Transverse colon (tissue), 4 donors: ENCODE data around the gene KRT27. TPM values are rescaled to one million over a fixed set of nuclear protein-coding genes. Genes with fewer than 3 reads are reported as not detected.

Experiments
- DNase-seq: peaks from one replicate; pipeline ENCODE4 v3.0.0-alpha.2; 2019
- H3K27ac ChIP-seq, 4 donors: fragments of 200-600 bp; sonication (generic); 2 replicates each; pipeline ENCODE4 v1.5.1; 2016 to 2018; ENCODE audit warnings: inconsistent platforms in 4 of 4
- H3K27me3 ChIP-seq: fragments of 200-600 bp; sonication (generic); 2 replicates; pipeline ENCODE4 v1.5.1; 2017; ENCODE audit warnings: inconsistent platforms
- H3K36me3 ChIP-seq, 4 donors: fragments of 200-600 bp; sonication (generic); 2 replicates each; pipeline ENCODE4 v1.5.1; 2017 to 2019; ENCODE audit warnings: inconsistent platforms in 4 of 4
- H3K4me1 ChIP-seq, 4 donors: fragments of 200-600 bp; sonication (generic); 2 replicates each; pipeline ENCODE4 v1.5.1; 2017 to 2020; ENCODE audit warnings: inconsistent platforms in 4 of 4
- H3K4me3 ChIP-seq, 4 donors: fragments of 200-600 bp; sonication (generic); 1 replicate in 1 of 4; 2 replicates in 3 of 4; pipeline versions ENCODE4 v1.5.1 to v1.6.1; 2017 to 2019; ENCODE audit warnings: inconsistent platforms in 4 of 4
- H3K9me3 ChIP-seq, 2 donors: fragments of 200-600 bp; sonication (generic); 2 replicates each; pipeline ENCODE4 v1.5.1; 2017 to 2019; ENCODE audit warnings: inconsistent platforms in 2 of 2
- EP300 ChIP-seq: sonication (generic); formaldehyde crosslinking; IDR thresholded peaks from one replicate; pipeline ENCODE4 v1.6.1; 2017; ENCODE audit warnings: antibody characterized with exemption, low read depth
- POLR2A ChIP-seq: fragments of 450-650 bp; IDR thresholded peaks from one replicate; pipeline ENCODE4 v1.6.1; 2016; ENCODE audit warnings: antibody characterized with exemption, mild to moderate bottlenecking, moderate library complexity
- POLR2AphosphoS5 ChIP-seq, 3 donors: sonication (generic); formaldehyde crosslinking; IDR thresholded peaks; one replicate each; pipeline ENCODE4 v1.6.1; 2016; ENCODE audit warnings: antibody characterized with exemption in 3 of 3
- WGBS, 2 donors: methylation state at CpG; one replicate each; pipeline ENCODE4 v1.1.5; 2018; ENCODE audit warnings: low coverage in 1 of 2; 5-methylcytosine and 5-hydroxymethylcytosine counted together
- in situ Hi-C, 4 donors: fragments of 200-750 bp; cut with MboI; loops; one replicate each; pipeline versions ENCODE4 v1.15.0 to v1.15.1; 2017; ENCODE audit warnings: low sequenced_read_pairs in 3 of 4, low pct_ligation_motif_present in 1 of 4, low pct_unique_long_range_greater_than_20kb in 1 of 4
- intact Hi-C: fragments of 100-400 bp; cut with DNase I; formaldehyde crosslinking; loops from one replicate; pipeline ENCODE4 v1.15.1; 2023; ENCODE audit warnings: low total_unique reads
- total RNA-seq, 4 donors: library from RNA; depleted of rRNA; stranded (reverse); fragments of >200 nt; gene quantifications; one replicate each; pipeline ENCODE4 v1.1.0, GENCODE V29; 2016
- TF ChIP-seq, protein P1 (sequence below), 5 experiments: fragments of 200-600 bp in 3 of 5; fragments of 450-650 bp in 2 of 5; sonication (generic) in 3 of 5; IDR thresholded peaks; 1 replicate in 2 of 5; 2 replicates in 3 of 5; pipeline ENCODE4 v1.5.1; 2016 to 2017; ENCODE audit warnings: antibody characterized with exemption in 5 of 5, inconsistent platforms in 3 of 5, mild to moderate bottlenecking in 2 of 5, moderate library complexity in 1 of 5

Gene KRT27
- total RNA-seq, 4 donors from 2014 or later = 1.1 TPM; not detected in 3

DNA sequence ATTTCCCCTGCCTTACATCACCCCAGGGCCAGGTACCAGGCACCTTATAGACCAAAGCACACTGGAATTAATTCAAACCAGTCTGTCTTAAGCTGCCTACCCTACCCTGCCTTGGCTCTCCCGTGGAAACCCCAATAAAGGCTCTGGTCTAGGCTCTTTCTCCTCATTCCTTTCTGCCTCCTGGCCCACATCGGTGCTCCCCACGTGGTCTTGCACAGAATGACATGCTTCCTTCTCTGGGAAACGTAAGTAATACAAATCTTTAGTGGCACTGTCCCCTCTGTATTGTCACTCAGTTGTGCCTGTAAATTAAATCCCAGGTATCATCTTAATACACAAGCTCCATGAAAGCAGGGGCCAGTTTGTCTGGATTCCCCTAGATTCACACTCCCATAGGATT, 43.8 kb downstream of the KRT27 start:
- WGBS, 2 donors = 51 to 68% methylated on average over 3 to 4 of the region's 4 CpGs
- peaks cover 13% of the 10 kb centered on the region for H3K27me3 ChIP-seq
- intact Hi-C loops = no loop called here
- H3K9me3 ChIP-seq = peaks cover 0 to 6% of the 10 kb centered on the region in 2 donors
- no peaks in the 10 kb centered on the region for H3K4me1 ChIP-seq
- no peak overlapping the region for H3K4me3 ChIP-seq
- no peaks in the 10 kb centered on the region for H3K36me3 ChIP-seq
- DNase-seq = no peak
- TF ChIP-seq POLR2AphosphoS5 (IDR thresholded peaks at IDR 0.05) (no peak), POLR2A (no peak), EP300 (no peak)
- TF ChIP-seq, protein P1, sequence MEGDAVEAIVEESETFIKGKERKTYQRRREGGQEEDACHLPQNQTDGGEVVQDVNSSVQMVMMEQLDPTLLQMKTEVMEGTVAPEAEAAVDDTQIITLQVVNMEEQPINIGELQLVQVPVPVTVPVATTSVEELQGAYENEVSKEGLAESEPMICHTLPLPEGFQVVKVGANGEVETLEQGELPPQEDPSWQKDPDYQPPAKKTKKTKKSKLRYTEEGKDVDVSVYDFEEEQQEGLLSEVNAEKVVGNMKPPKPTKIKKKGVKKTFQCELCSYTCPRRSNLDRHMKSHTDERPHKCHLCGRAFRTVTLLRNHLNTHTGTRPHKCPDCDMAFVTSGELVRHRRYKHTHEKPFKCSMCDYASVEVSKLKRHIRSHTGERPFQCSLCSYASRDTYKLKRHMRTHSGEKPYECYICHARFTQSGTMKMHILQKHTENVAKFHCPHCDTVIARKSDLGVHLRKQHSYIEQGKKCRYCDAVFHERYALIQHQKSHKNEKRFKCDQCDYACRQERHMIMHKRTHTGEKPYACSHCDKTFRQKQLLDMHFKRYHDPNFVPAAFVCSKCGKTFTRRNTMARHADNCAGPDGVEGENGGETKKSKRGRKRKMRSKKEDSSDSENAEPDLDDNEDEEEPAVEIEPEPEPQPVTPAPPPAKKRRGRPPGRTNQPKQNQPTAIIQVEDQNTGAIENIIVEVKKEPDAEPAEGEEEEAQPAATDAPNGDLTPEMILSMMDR (IDR thresholded peaks at IDR 0.05) = no peak
- in situ Hi-C loops = no loop called here
- H3K27ac ChIP-seq = no peak overlapping the region

DNA sequence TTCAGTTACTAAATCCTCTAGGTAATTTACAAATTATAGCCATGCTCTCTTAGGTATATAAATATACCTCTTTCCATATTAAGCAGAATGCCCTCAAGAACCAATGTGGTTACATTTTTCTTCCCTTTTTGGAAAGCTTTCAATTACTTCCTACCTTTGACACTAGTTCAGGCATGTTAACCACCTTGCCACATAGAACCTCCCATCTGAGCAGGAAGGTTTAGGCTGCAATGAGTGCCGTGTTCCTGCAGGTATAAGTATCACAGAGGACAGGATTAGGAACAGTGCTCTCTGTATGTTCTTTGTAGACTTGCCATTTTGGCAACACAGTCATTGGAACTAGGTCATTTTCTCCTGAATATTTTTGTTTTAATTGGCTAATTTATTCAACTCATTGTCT, 47.3 kb downstream of the KRT27 start:
- in situ Hi-C loops (no loop called here), intact Hi-C loops (no loop called here)
- H3K4me1 ChIP-seq = no peaks in the 10 kb centered on the region
- no peaks in the 10 kb centered on the region for H3K9me3 ChIP-seq
- TF ChIP-seq EP300 = no peak
- TF ChIP-seq POLR2A = no peak
- TF ChIP-seq POLR2AphosphoS5 (IDR thresholded peaks at IDR 0.05) = no peak
- TF ChIP-seq, protein P1 (IDR thresholded peaks at IDR 0.05) = no peak
- peaks cover 7% of the 10 kb centered on the region for H3K27me3 ChIP-seq
- WGBS, 2 donors = 67 to 86% methylated on average over 1 of the region's 1 CpG
- no peaks in the 10 kb centered on the region for H3K36me3 ChIP-seq
- no peak overlapping the region for H3K27ac ChIP-seq
- DNase-seq = no peak
- H3K4me3 ChIP-seq = no peak overlapping the region

DNA sequence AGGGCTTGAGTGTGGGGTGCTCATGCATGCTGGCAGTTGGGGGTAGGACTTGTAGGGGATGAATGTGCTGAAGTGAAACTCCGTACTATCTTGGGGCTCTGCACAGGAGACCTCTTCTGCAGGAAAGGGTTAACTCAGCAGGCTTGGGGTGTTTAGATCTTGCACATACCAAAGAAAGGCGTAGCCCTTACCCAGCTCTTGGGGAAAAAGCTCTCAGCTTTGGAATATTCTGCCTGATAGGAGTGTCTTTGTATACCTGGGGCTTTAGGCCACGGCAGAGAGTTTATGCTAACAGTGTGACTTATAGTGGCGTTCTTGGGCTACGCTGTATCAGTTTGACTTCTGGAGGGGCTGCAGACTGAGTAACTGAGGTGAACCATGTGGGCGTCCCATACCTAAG, 48.3 kb downstream of the KRT27 start:
- no peak for DNase-seq
- in situ Hi-C loops = no loop called here
- Histone ChIP-seq H3K27me3 (peaks cover 13% of the 10 kb centered on the region), H3K4me1 (no peaks in the 10 kb centered on the region), H3K4me3 (no peak overlapping the region), H3K36me3 (no peaks in the 10 kb centered on the region), H3K27ac (no peak overlapping the region), H3K9me3 (no peaks in the 10 kb centered on the region)
- 75 to 80% methylated on average over 1 to 6 of the region's 6 CpGs for WGBS, 2 donors
- TF ChIP-seq, protein P1 (IDR thresholded peaks at IDR 0.05) = no peak
- TF ChIP-seq POLR2AphosphoS5 (IDR thresholded peaks at IDR 0.05) (no peak), EP300 (no peak), POLR2A (no peak)
- intact Hi-C loops = no loop called here

DNA sequence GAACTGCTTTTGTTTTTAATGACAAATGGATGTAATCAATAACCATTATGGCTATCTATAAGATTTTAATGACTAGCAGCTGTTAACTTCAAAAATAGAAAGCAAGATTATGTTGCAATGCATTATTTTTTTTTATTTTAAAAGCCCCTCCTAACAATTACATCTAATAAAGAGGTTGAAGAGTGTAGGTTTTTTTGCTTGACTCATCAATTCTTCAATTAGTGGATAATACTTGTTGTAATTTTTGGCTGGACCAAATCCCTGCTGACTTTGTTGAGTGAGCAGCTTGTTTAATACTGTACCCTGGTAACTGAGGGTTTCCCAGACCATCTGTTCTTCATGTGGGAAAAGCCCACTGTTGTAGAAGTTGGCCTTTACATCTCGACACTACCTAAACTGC, 51.4 kb downstream of the KRT27 start:
- Histone ChIP-seq H3K36me3 (no peaks in the 10 kb centered on the region), H3K27ac (no peak overlapping the region), H3K4me3 (no peak overlapping the region), H3K9me3 (no peaks in the 10 kb centered on the region), H3K27me3 (peaks cover 13% of the 10 kb centered on the region), H3K4me1 (no peaks in the 10 kb centered on the region)
- no peak for DNase-seq
- in situ Hi-C loops = no loop called here
- TF ChIP-seq POLR2AphosphoS5 (IDR thresholded peaks at IDR 0.05) = no peak
- TF ChIP-seq, protein P1 (IDR thresholded peaks at IDR 0.05) = no peak
- TF ChIP-seq EP300 = no peak
- no peak for TF ChIP-seq POLR2A
- intact Hi-C loops = no loop called here
- WGBS, 2 donors = 62 to 71% methylated on average over 1 of the region's 1 CpG
